ENCODE measurements around the gene GCSH.

DNA sequence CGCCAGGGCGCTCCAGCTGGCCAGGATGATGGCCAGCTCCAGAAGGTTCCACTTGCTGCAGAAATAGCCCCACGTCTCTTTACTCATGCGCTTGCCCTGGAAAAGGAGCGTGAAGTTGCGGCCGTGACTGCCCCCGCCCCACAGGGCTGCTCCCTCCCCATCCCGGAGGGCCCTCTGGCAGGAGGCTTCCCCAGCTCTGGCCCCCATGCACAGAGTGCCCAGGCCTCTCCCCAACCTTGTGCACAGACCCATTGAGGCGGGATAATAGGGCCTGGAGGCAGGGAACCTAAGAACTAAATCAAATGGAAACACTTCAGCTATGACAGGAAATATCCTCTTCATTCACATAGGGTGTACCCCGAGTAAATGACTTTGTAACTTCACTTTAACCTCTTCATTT, 21.2 kb upstream of the GCSH start:
- TF ChIP-seq RAD21 (IDR thresholded peaks at IDR 0.05) (no peak), JUND (IDR thresholded peaks at IDR 0.05) (no peak), HNF4G (IDR thresholded peaks at IDR 0.05) (no peak), EGR1 (IDR thresholded peaks at IDR 0.05; ENCODE audit: low read depth in 2 of 2) (no peak), HNF4A (conservative IDR thresholded peaks at IDR 0.05) (no peak), GABPA (IDR thresholded peaks at IDR 0.05 in 1 of 2, conservative IDR thresholded peaks at IDR 0.05 in 1 of 2) (no peak), SP1 (IDR thresholded peaks at IDR 0.05) (no peak), YY1 (IDR thresholded peaks at IDR 0.05) (no peak), RXRA (IDR thresholded peaks at IDR 0.05) (no peak)
- TF ChIP-seq, protein P1, sequence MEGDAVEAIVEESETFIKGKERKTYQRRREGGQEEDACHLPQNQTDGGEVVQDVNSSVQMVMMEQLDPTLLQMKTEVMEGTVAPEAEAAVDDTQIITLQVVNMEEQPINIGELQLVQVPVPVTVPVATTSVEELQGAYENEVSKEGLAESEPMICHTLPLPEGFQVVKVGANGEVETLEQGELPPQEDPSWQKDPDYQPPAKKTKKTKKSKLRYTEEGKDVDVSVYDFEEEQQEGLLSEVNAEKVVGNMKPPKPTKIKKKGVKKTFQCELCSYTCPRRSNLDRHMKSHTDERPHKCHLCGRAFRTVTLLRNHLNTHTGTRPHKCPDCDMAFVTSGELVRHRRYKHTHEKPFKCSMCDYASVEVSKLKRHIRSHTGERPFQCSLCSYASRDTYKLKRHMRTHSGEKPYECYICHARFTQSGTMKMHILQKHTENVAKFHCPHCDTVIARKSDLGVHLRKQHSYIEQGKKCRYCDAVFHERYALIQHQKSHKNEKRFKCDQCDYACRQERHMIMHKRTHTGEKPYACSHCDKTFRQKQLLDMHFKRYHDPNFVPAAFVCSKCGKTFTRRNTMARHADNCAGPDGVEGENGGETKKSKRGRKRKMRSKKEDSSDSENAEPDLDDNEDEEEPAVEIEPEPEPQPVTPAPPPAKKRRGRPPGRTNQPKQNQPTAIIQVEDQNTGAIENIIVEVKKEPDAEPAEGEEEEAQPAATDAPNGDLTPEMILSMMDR (IDR thresholded peaks at IDR 0.05; ENCODE audit: low read depth, low read length, missing input control), result no peak
- TF ChIP-seq, protein P2, sequence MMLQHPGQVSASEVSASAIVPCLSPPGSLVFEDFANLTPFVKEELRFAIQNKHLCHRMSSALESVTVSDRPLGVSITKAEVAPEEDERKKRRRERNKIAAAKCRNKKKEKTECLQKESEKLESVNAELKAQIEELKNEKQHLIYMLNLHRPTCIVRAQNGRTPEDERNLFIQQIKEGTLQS (IDR thresholded peaks at IDR 0.05), result no peak
- TF ChIP-seq, protein P3, sequence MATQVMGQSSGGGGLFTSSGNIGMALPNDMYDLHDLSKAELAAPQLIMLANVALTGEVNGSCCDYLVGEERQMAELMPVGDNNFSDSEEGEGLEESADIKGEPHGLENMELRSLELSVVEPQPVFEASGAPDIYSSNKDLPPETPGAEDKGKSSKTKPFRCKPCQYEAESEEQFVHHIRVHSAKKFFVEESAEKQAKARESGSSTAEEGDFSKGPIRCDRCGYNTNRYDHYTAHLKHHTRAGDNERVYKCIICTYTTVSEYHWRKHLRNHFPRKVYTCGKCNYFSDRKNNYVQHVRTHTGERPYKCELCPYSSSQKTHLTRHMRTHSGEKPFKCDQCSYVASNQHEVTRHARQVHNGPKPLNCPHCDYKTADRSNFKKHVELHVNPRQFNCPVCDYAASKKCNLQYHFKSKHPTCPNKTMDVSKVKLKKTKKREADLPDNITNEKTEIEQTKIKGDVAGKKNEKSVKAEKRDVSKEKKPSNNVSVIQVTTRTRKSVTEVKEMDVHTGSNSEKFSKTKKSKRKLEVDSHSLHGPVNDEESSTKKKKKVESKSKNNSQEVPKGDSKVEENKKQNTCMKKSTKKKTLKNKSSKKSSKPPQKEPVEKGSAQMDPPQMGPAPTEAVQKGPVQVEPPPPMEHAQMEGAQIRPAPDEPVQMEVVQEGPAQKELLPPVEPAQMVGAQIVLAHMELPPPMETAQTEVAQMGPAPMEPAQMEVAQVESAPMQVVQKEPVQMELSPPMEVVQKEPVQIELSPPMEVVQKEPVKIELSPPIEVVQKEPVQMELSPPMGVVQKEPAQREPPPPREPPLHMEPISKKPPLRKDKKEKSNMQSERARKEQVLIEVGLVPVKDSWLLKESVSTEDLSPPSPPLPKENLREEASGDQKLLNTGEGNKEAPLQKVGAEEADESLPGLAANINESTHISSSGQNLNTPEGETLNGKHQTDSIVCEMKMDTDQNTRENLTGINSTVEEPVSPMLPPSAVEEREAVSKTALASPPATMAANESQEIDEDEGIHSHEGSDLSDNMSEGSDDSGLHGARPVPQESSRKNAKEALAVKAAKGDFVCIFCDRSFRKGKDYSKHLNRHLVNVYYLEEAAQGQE (IDR thresholded peaks at IDR 0.05), result no peak
- TF ChIP-seq, protein P4, sequence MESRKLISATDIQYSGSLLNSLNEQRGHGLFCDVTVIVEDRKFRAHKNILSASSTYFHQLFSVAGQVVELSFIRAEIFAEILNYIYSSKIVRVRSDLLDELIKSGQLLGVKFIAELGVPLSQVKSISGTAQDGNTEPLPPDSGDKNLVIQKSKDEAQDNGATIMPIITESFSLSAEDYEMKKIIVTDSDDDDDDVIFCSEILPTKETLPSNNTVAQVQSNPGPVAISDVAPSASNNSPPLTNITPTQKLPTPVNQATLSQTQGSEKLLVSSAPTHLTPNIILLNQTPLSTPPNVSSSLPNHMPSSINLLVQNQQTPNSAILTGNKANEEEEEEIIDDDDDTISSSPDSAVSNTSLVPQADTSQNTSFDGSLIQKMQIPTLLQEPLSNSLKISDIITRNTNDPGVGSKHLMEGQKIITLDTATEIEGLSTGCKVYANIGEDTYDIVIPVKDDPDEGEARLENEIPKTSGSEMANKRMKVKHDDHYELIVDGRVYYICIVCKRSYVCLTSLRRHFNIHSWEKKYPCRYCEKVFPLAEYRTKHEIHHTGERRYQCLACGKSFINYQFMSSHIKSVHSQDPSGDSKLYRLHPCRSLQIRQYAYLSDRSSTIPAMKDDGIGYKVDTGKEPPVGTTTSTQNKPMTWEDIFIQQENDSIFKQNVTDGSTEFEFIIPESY (IDR thresholded peaks at IDR 0.05), result no peak
- TF ChIP-seq, protein P5, sequence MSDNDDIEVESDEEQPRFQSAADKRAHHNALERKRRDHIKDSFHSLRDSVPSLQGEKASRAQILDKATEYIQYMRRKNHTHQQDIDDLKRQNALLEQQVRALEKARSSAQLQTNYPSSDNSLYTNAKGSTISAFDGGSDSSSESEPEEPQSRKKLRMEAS (IDR thresholded peaks at IDR 0.05), result no peak
